SK-N-SH (cell line): Measurements from ENCODE around the gene JPT2. TPM values are rescaled to one million over a fixed set of nuclear protein-coding genes. Genes with fewer than 3 reads are reported as not detected.

ENCODE experiments used
- CTCF ChIA-PET: fragments of 300-600, 350-600 bp; formaldehyde crosslinking; extraction: SDS; loops from one replicate; lab custom pipeline; 2021; lab: Yijun Ruan, JAX
- POLR2A ChIA-PET: fragments of 350-600 bp; sonication (Branson Sonifier 250); formaldehyde crosslinking; extraction: SDS; loops from one replicate; lab custom pipeline; 2020; ENCODE audit warnings: antibody characterized with exemption, inconsistent platforms; lab: Yijun Ruan, JAX
- DNase-seq: peaks from one replicate; pipeline ENCODE4 v3.0.0; 2012
- H2AFZ ChIP-seq: fragments of 200-600 bp; sonication (generic); 2 replicates; pipeline ENCODE4 v1.8.1; 2016; ENCODE audit warnings: antibody characterized with exemption, mild to moderate bottlenecking, low read depth
- H3F3A ChIP-seq: fragments of 200-600 bp; sonication (generic); replicated peaks from 2 replicates; pipeline ENCODE3; 2016; ENCODE audit warnings: antibody characterized with exemption, mild to moderate bottlenecking; ENCODE audit not compliant: insufficient read depth
- H3K27ac ChIP-seq, 2 experiments: fragments of 200-500 bp in 1 of 2; fragments of 200-600 bp in 1 of 2; sonication (Bioruptor generic) in 1 of 2; sonication (generic), shearing (Covaris generic) in 1 of 2; 2 replicates each; pipeline versions ENCODE4 v1.5.1 to v1.6.1; 2014 to 2016; ENCODE audit warnings: low read depth in 2 of 2, inconsistent platforms in 1 of 2, low read length in 1 of 2, mild to moderate bottlenecking in 1 of 2, mixed read lengths in 1 of 2
- H3K27me3 ChIP-seq: fragments of 200-600 bp; sonication (generic), shearing (Covaris generic); 2 replicates; pipeline ENCODE4 v1.6.1; 2016; ENCODE audit warnings: mixed run types; ENCODE audit not compliant: insufficient read depth
- H3K36me3 ChIP-seq, 2 experiments: fragments of 200-500 bp in 1 of 2; fragments of 200-600 bp in 1 of 2; sonication (Bioruptor generic) in 1 of 2; sonication (generic) in 1 of 2; replicated peaks in 1 of 2; 2 replicates each; pipeline versions ENCODE3 to v1.5.1; 2014 to 2016; ENCODE audit warnings: low read length in 1 of 2, mild to moderate bottlenecking in 1 of 2; ENCODE audit not compliant: insufficient read depth in 2 of 2, control insufficient read depth in 1 of 2
- H3K4me1 ChIP-seq, 2 experiments: fragments of 200-500 bp in 1 of 2; fragments of 200-600 bp in 1 of 2; sonication (Bioruptor generic) in 1 of 2; sonication (generic), shearing (Covaris generic) in 1 of 2; 2 replicates each; pipeline versions ENCODE4 v1.5.1 to v1.6.1; 2014 to 2016; ENCODE audit warnings: low read depth in 1 of 2, low read length in 1 of 2, mixed run types in 1 of 2; ENCODE audit not compliant: insufficient read depth in 2 of 2, control insufficient read depth in 1 of 2
- H3K4me2 ChIP-seq: fragments of 200-600 bp; sonication (generic), shearing (Covaris generic); 2 replicates; pipeline ENCODE4 v1.6.1; 2017; ENCODE audit warnings: mixed run types
- H3K4me3 ChIP-seq, 2 experiments: fragments of 200-500 bp in 1 of 2; fragments of 200-600 bp in 1 of 2; sonication (Bioruptor generic) in 1 of 2; sonication (generic), shearing (Covaris generic) in 1 of 2; 2 replicates each; pipeline versions ENCODE4 v1.5.1 to v1.8.1; 2014 to 2016; ENCODE audit warnings: low read depth in 2 of 2, inconsistent platforms in 1 of 2, low read length in 1 of 2, mild to moderate bottlenecking in 1 of 2, mixed read lengths in 1 of 2, moderate library complexity in 1 of 2
- H3K79me2 ChIP-seq: fragments of 200-600 bp; sonication (generic); 2 replicates; pipeline ENCODE4 v1.8.1; 2017; ENCODE audit warnings: mild to moderate bottlenecking; ENCODE audit not compliant: insufficient read depth
- H3K9ac ChIP-seq: fragments of 200-600 bp; sonication (generic); 2 replicates; pipeline ENCODE4 v1.6.1; 2017; ENCODE audit warnings: mixed run types
- H3K9me2 ChIP-seq: fragments of 200-600 bp; sonication (generic); 2 replicates; pipeline ENCODE4 v1.6.1; 2017; ENCODE audit warnings: mixed run types
- H3K9me3 ChIP-seq: fragments of 200-600 bp; sonication (generic); 2 replicates; pipeline ENCODE4 v1.6.1; 2017; ENCODE audit warnings: mixed run types, mild to moderate bottlenecking, moderate library complexity
- H4K20me1 ChIP-seq: fragments of 200-600 bp; sonication (generic); 2 replicates; pipeline ENCODE4 v1.6.1; 2017; ENCODE audit warnings: mild to moderate bottlenecking, mixed run types; ENCODE audit not compliant: insufficient read depth
- CHD2 ChIP-seq: fragments of 150-350 bp; IDR thresholded peaks from 2 replicates; pipeline ENCODE4 v1.6.1; 2018; ENCODE audit warnings: low read length; ENCODE audit not compliant: partially characterized antibody
- EP300 ChIP-seq, 2 experiments: IDR thresholded peaks; 2 replicates each; pipeline versions ENCODE4 v1.4.0 to v1.6.1; 2012; ENCODE audit warnings: borderline replicate concordance in 1 of 2, low read depth in 1 of 2, low read length in 1 of 2
- EZH2phosphoT487 ChIP-seq: fragments of 200-600 bp; sonication (generic); IDR thresholded peaks from 2 replicates; pipeline ENCODE4 v1.6.1; 2017; ENCODE audit warnings: low read depth, mixed run types, mild to moderate bottlenecking, antibody characterized with exemption, moderate library complexity, borderline replicate concordance
- FOSL2 ChIP-seq: IDR thresholded peaks from 2 replicates; pipeline ENCODE4 v1.4.0; 2012; ENCODE audit warnings: low read depth, mild to moderate bottlenecking, moderate library complexity, borderline replicate concordance
- FOXJ3 ChIP-seq: sonication (generic); formaldehyde crosslinking; IDR thresholded peaks from 2 replicates; pipeline ENCODE4 v1.5.1; 2020; ENCODE audit warnings: mild to moderate bottlenecking, missing genetic modification reagents
- MEF2A ChIP-seq: IDR thresholded peaks from 2 replicates; pipeline ENCODE4 v1.4.0; 2012; ENCODE audit warnings: low read depth, borderline replicate concordance
- POLR2AphosphoS5 ChIP-seq: IDR thresholded peaks from 2 replicates; pipeline ENCODE4 v1.6.1; 2012; ENCODE audit warnings: low read depth, low read length
- RAD21 ChIP-seq: IDR thresholded peaks from 2 replicates; pipeline ENCODE4 v1.6.1; 2012; ENCODE audit warnings: mild to moderate bottlenecking, low read length
- RXRA ChIP-seq: IDR thresholded peaks from 2 replicates; pipeline ENCODE4 v1.4.0; 2012; ENCODE audit warnings: low read depth, mild to moderate bottlenecking, borderline replicate concordance
- SMC3 ChIP-seq: IDR thresholded peaks from 2 replicates; pipeline ENCODE4 v1.6.1; 2012; ENCODE audit warnings: low read depth, low read length, improper control_type of control experiment
- TAF1 ChIP-seq: IDR thresholded peaks from 2 replicates; pipeline ENCODE4 v1.6.1; 2012; ENCODE audit warnings: low read depth, mild to moderate bottlenecking, low read length, moderate library complexity, borderline replicate concordance
- TCF12 ChIP-seq: IDR thresholded peaks from 2 replicates; pipeline ENCODE4 v1.4.0; 2012
- WGBS: methylation state at CpG from one replicate; pipeline ENCODE4 v1.1.6; 2017; ENCODE audit warnings: low lambda C conversion rate; 5-methylcytosine and 5-hydroxymethylcytosine counted together
- polyA plus RNA-seq, 3 experiments: library from polyadenylated mRNA; depleted of rRNA; stranded (reverse); fragments of >200 nt; gene quantifications; 2 replicates each; pipeline ENCODE4 v1.2.3, GENCODE V29; 2012
- TF ChIP-seq, protein P1 (sequence below): fragments of 150-350 bp; IDR thresholded peaks from 2 replicates; pipeline ENCODE4 v1.6.1; 2016; ENCODE audit warnings: mild to moderate bottlenecking, low read depth, low read length
- TF ChIP-seq, protein P2 (sequence below): IDR thresholded peaks from 2 replicates; pipeline ENCODE4 v1.6.1; 2012; ENCODE audit warnings: mild to moderate bottlenecking, low read depth, low read length, moderate library complexity
- TF ChIP-seq, protein P3 (sequence below): IDR thresholded peaks from 2 replicates; pipeline ENCODE4; 2012
- TF ChIP-seq, protein P4 (sequence below): fragments of 200-600 bp; sonication (generic); IDR thresholded peaks from 2 replicates; pipeline ENCODE4 v1.6.1; 2017; ENCODE audit warnings: antibody characterized with exemption, mild to moderate bottlenecking, moderate library complexity
- TF ChIP-seq, protein P5 (sequence below): IDR thresholded peaks from 2 replicates; pipeline ENCODE4 v1.4.0; 2012; ENCODE audit warnings: low read depth, borderline replicate concordance
- TF ChIP-seq, protein P6 (sequence below): fragments of 150-350 bp; IDR thresholded peaks from 2 replicates; pipeline ENCODE4 v1.6.1; 2017; ENCODE audit warnings: antibody characterized with exemption, low read length, low read depth, borderline replicate concordance

Gene JPT2
- polyA plus RNA-seq, 1 of the 3 experiments (the other 2 are of a cell fraction): 67.4 TPM

DNA sequence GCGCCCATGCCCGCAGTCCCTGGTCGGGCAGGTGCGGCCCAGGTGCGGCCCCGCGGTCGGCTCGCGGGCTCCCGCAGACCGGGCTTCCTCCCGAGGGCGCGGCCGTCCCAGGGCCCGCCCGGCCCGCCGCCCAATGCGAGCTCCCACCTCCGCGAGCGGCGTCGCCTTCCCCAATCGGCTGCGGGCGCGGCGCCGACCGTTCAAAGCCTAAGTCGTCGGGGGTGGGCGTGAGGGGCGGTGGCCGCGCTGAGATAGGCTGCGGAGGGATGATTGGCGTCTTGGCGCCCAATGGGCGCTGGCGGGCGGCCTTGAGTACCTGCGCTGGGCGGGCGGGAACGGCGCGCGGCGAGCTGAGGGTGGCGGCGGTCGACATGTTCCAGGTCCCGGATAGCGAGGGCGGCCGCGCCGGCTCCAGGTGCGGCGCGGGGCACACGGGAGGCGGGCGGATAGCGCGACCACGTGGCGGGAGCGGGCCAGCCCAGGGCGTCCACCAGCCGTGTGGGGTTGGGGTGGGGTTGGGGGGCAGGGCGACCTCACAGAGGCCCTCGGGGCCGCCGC is at the start of gene JPT2 (continued):
- TF ChIP-seq TAF1 (0 out of 2 replicates have a peak, but pooled peaks have one; percentile 29), SMC3 (no peak), TCF12 (no peak)
- TF ChIP-seq, protein P1, sequence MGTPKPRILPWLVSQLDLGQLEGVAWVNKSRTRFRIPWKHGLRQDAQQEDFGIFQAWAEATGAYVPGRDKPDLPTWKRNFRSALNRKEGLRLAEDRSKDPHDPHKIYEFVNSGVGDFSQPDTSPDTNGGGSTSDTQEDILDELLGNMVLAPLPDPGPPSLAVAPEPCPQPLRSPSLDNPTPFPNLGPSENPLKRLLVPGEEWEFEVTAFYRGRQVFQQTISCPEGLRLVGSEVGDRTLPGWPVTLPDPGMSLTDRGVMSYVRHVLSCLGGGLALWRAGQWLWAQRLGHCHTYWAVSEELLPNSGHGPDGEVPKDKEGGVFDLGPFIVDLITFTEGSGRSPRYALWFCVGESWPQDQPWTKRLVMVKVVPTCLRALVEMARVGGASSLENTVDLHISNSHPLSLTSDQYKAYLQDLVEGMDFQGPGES: peak; percentile 82
- TF ChIP-seq, protein P2, sequence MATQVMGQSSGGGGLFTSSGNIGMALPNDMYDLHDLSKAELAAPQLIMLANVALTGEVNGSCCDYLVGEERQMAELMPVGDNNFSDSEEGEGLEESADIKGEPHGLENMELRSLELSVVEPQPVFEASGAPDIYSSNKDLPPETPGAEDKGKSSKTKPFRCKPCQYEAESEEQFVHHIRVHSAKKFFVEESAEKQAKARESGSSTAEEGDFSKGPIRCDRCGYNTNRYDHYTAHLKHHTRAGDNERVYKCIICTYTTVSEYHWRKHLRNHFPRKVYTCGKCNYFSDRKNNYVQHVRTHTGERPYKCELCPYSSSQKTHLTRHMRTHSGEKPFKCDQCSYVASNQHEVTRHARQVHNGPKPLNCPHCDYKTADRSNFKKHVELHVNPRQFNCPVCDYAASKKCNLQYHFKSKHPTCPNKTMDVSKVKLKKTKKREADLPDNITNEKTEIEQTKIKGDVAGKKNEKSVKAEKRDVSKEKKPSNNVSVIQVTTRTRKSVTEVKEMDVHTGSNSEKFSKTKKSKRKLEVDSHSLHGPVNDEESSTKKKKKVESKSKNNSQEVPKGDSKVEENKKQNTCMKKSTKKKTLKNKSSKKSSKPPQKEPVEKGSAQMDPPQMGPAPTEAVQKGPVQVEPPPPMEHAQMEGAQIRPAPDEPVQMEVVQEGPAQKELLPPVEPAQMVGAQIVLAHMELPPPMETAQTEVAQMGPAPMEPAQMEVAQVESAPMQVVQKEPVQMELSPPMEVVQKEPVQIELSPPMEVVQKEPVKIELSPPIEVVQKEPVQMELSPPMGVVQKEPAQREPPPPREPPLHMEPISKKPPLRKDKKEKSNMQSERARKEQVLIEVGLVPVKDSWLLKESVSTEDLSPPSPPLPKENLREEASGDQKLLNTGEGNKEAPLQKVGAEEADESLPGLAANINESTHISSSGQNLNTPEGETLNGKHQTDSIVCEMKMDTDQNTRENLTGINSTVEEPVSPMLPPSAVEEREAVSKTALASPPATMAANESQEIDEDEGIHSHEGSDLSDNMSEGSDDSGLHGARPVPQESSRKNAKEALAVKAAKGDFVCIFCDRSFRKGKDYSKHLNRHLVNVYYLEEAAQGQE: no peak
- TF ChIP-seq, all 33 proteins: peak for 9

DNA sequence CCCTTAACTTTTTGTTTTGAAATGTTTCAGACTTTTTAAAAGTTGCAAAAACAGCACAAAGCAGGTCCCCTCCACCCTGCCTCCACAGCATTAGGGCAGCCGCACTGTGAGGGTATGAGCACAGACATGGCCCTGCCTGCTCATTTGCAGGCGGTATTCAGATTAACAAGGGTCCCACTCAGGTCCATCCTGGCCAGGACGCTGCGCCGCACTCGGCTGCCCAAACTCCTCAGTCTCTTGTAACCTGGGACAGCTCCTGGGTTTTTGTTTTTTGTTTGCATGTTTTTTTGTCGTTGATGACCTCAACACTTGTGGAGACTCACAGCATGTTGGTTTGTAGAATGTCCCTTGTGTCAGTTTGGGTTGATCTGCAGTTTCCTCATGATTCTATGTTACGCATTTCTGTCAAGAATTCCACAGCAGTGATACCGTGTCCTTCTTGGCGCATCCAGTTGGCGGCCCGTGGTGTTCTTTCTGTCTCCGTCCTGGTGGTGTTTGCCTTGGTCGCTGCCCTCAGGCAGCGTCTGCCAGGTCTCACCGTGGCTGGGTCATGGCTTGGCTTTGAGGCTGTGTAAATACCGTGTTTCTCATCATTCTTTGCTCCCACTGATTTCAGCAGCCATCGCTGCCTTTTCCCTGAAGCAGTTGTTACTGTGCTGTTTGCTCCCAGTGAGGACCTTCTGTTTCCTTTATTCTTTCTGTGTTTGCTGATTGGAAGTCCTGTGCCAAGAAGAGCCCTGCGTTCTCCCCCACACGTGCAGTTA is 47.4 kb upstream of the JPT2 start:
- Histone ChIP-seq H3K27me3 (no peaks in the 10 kb centered on the region), H3K9me3 (no peaks in the 10 kb centered on the region), H3K27ac (no peak overlapping the region), H3K9ac (no peak overlapping the region), H3K79me2 (peaks cover 66% of the 10 kb centered on the region), H3K4me1 (no peaks in the 10 kb centered on the region), H3K4me2 (no peak overlapping the region), H3K9me2 (no peaks in the 10 kb centered on the region), H3K36me3 (peaks cover 26 to 50% of the 10 kb centered on the region in 2 experiments), H2AFZ (no peak overlapping the region), H4K20me1 (peaks cover 41% of the 10 kb centered on the region), H3F3A (no peaks in the 10 kb centered on the region), H3K4me3 (no peak overlapping the region)
- ChIA-PET POLR2A (no interaction called here), CTCF (no interaction called here)
- WGBS: 99% methylated on average over 20 of the region's 20 CpGs
- DNase-seq: no peak
- TF ChIP-seq POLR2AphosphoS5 (no peak), EZH2phosphoT487 (no peak), MEF2A (no peak), CHD2 (no peak), SMC3 (no peak), EP300 (IDR thresholded peaks at IDR 0.05; ENCODE audit: borderline replicate concordance in 1 of 2, low read depth in 1 of 2, low read length in 1 of 2) (no peak), RAD21 (no peak), FOSL2 (no peak), FOXJ3 (no peak), TAF1 (no peak), RXRA (no peak)
- TF ChIP-seq, protein P3, sequence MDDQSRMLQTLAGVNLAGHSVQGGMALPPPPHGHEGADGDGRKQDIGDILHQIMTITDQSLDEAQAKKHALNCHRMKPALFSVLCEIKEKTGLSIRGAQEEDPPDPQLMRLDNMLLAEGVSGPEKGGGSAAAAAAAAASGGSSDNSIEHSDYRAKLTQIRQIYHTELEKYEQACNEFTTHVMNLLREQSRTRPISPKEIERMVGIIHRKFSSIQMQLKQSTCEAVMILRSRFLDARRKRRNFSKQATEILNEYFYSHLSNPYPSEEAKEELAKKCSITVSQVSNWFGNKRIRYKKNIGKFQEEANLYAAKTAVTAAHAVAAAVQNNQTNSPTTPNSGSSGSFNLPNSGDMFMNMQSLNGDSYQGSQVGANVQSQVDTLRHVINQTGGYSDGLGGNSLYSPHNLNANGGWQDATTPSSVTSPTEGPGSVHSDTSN: no peak
- TF ChIP-seq, protein P4, sequence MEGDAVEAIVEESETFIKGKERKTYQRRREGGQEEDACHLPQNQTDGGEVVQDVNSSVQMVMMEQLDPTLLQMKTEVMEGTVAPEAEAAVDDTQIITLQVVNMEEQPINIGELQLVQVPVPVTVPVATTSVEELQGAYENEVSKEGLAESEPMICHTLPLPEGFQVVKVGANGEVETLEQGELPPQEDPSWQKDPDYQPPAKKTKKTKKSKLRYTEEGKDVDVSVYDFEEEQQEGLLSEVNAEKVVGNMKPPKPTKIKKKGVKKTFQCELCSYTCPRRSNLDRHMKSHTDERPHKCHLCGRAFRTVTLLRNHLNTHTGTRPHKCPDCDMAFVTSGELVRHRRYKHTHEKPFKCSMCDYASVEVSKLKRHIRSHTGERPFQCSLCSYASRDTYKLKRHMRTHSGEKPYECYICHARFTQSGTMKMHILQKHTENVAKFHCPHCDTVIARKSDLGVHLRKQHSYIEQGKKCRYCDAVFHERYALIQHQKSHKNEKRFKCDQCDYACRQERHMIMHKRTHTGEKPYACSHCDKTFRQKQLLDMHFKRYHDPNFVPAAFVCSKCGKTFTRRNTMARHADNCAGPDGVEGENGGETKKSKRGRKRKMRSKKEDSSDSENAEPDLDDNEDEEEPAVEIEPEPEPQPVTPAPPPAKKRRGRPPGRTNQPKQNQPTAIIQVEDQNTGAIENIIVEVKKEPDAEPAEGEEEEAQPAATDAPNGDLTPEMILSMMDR: no peak
- TF ChIP-seq, protein P5, sequence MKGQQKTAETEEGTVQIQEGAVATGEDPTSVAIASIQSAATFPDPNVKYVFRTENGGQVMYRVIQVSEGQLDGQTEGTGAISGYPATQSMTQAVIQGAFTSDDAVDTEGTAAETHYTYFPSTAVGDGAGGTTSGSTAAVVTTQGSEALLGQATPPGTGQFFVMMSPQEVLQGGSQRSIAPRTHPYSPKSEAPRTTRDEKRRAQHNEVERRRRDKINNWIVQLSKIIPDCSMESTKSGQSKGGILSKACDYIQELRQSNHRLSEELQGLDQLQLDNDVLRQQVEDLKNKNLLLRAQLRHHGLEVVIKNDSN: no peak
- TF ChIP-seq, protein P6, sequence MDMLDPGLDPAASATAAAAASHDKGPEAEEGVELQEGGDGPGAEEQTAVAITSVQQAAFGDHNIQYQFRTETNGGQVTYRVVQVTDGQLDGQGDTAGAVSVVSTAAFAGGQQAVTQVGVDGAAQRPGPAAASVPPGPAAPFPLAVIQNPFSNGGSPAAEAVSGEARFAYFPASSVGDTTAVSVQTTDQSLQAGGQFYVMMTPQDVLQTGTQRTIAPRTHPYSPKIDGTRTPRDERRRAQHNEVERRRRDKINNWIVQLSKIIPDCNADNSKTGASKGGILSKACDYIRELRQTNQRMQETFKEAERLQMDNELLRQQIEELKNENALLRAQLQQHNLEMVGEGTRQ: no peak
